ENCODE measurements around the gene PTH2R.
"Not testable (repeated sequence)": the region's sequence is repeated elsewhere in the genome, so short reads cannot be mapped to it uniquely, and the experiment has no call there.

The PTH2R gene

DNA sequence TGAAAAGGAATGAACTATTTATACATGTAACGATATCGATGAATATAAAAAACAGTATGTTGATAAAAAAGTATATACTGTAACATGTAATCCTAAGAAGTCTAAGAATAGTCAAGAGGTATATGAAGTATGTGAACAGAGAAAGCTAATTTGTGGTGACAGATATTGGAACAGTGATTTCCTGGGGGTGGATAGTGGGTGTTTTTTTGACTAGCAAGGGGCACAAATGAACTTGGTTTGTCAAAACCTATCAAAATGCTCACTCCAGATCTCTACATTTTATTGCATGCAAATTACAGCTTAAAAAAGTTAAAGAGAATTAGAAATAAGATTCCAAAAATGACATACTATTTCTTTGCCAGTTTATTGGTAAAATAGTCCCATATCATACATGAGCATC lies 35.4 kb downstream of the PTH2R start:
- TF ChIP-seq ZFX (IDR thresholded peaks at IDR 0.05) = no peak
- TF ChIP-seq, protein P1, sequence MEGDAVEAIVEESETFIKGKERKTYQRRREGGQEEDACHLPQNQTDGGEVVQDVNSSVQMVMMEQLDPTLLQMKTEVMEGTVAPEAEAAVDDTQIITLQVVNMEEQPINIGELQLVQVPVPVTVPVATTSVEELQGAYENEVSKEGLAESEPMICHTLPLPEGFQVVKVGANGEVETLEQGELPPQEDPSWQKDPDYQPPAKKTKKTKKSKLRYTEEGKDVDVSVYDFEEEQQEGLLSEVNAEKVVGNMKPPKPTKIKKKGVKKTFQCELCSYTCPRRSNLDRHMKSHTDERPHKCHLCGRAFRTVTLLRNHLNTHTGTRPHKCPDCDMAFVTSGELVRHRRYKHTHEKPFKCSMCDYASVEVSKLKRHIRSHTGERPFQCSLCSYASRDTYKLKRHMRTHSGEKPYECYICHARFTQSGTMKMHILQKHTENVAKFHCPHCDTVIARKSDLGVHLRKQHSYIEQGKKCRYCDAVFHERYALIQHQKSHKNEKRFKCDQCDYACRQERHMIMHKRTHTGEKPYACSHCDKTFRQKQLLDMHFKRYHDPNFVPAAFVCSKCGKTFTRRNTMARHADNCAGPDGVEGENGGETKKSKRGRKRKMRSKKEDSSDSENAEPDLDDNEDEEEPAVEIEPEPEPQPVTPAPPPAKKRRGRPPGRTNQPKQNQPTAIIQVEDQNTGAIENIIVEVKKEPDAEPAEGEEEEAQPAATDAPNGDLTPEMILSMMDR (conservative IDR thresholded peaks at IDR 0.05) = no peak
- H3K27ac ChIP-seq = no peak overlapping the region

DNA sequence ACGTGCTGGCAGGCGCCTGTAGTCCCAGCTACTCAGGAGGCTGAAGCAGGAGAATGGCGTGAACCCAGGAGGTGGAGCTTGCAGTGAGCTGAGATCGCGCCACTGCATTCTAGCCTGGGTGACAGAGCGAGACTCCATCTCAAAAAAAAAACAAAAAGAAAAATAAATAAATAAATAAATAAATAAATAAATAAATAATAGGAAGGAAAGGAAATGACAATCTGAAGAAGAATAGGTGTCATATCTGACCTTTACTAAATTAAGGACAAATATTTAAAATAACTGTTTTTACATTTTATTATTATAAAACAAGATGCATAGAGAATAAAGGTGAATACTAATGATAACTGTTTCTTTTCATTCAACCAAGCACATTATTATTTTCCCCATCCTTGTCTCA lies 40.9 kb downstream of the PTH2R start:
- H3K27ac ChIP-seq = not testable (repeated sequence)

DNA sequence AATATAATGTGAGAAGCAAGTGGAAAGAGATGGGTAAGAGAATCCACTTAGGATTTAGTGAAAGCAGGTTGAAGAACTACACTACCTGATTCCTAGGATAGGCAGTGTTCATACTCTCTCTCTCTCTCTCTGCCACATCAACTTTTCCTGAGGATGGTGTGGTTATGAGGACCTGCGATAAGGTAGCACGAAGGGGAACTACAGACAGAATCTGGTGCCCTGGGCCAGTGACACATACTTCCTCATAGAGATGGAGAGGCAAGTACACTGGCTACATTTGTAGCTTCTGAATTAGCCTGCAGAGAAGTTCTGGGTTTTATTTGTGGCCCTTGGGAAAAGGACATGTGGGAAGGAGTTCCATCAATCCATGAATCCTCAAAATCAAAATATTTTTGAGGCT lies 44.5 kb downstream of the PTH2R start:
- H3K27ac ChIP-seq = no peak overlapping the region

DNA sequence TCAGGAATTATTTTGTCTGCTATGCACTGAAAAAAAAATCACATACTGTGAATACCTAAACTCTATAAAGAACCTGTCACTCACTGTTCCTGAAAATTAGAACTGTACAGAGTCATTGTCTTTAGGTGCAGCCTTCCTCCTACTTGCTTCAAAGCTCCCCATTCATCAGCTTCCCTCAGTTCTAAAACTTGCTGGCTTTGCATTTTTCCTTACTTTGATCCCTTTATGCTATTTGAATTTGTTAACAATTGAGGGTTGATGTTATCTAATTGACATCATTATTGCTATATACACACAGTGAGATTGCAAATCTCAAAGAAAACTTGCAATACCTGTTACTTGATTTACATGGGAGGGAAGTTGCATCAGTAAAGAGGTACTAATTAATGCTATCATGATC lies 48.3 kb downstream of the PTH2R start:
- TF ChIP-seq ZFX (IDR thresholded peaks at IDR 0.05) = no peak
- TF ChIP-seq, protein P1 (conservative IDR thresholded peaks at IDR 0.05) = no peak

More for the DNA sequence above, 44.5 kb downstream of the PTH2R start:
- TF ChIP-seq, protein P1 (conservative IDR thresholded peaks at IDR 0.05) = no peak
- no peak for TF ChIP-seq ZFX (IDR thresholded peaks at IDR 0.05)

DNA sequence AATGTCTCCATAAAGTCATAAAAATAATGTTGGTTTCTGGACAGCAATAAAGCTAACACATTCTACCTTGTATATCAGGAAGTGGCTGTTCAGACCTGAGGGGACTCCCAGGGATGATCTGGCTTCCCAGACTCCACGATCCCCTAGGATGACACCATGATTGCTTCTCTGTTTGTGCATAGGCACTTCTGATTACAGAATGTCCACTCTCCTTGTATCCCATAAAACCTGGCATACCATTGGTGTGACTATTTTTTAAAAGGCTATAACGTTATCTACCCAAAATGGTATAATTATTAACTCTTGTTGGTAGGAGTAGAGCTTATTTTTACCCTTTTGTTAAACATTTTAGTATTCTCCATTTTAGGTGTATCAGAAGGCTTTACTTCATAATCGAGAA lies 57.1 kb downstream of the PTH2R start:
- H3K27ac ChIP-seq = no peak overlapping the region
- no peak for TF ChIP-seq ZFX (IDR thresholded peaks at IDR 0.05)
- TF ChIP-seq, protein P1 (conservative IDR thresholded peaks at IDR 0.05) = no peak

More for the DNA sequence above, 48.3 kb downstream of the PTH2R start:
- H3K27ac ChIP-seq = no peak overlapping the region

DNA sequence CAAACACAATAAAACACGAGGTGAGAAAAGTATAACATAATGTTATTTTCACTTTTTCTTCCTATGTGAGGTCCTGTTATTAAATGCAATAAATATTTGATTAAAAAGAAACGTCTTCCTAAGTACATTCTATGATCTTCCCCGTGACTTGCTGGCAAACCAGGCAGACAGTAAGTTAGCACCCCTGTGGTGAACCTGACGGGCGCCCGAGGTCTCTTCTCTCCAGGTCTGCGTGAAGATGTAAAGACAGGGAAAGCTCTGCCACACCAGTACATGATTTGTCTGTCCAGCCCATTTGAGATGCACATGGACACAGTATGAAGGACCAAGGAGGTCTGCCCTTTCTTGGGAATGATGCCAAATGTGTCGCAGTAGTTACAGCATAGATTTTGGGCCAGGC lies 57.6 kb downstream of the PTH2R start:
- no peak for TF ChIP-seq ZFX (IDR thresholded peaks at IDR 0.05)
- TF ChIP-seq, protein P1 (conservative IDR thresholded peaks at IDR 0.05) = no peak
- no peak overlapping the region for H3K27ac ChIP-seq

DNA sequence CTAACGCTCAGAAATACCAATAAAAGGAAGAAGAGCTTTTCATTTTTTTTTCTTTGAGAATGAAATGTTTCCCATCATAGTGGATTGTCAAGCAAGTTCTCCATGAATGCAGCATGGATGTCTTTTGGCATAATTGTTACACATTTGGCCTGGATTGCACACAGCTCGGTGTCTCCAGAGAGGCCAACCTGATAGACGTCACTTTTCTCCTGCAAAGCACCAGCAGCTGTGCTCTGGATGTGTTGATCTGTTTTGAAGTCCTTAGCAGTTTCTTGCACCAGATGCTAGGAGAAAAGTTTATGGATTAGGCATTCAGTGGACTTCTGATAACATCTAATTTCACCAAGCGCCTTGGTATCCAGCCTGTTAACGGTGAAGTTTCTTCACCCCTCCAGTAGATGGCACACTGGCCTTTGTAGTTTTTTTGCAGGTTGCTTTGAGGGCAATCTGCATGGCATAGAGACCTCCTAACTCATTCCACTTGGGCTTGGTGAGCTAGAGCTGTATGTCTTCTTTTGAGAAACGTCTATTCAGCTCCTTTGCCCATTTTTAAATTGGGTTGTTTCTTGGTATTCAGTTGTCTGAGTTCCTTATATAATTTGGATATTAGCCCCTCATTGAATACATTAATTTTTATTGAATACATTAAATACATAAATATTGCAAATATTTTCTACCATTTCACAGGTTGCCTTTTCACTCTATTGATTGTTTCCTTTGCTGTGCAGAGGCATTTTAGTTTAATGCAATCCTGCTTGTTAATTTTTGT lies 59.7 kb downstream of the PTH2R start:
- H3K27ac ChIP-seq = no peak overlapping the region
- no peak for TF ChIP-seq ZFX (IDR thresholded peaks at IDR 0.05)
- TF ChIP-seq, protein P1 (conservative IDR thresholded peaks at IDR 0.05) = peak; percentile 84

DNA sequence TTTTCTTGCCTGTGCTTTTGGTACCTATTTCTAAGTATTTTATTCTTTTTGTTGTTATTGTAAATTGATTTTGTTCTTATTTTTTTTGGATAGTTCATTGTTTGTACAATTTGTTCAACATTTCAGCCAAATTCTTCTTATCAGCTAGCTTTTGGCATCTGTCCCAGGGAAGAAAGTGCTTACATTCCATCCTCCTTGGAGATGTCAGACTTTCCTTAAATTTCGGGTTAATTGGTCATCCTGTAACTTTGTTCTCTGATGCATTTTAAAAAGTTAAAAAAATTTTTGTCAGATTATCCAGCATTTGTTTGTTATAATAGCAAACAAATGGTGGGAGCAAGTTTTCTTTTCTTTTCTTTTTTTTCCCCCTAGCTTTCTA lies 60.3 kb downstream of the PTH2R start:
- TF ChIP-seq ZFX (IDR thresholded peaks at IDR 0.05) = no peak
- TF ChIP-seq, protein P1 (conservative IDR thresholded peaks at IDR 0.05) = no peak
- no peak overlapping the region for H3K27ac ChIP-seq

All from C4-2B (cell line).